HFFc6 (cell line): Measurements from ENCODE around the gene FBXW9. TPM values are rescaled to one million over a fixed set of nuclear protein-coding genes. Genes with fewer than 3 reads are reported as not detected.

ENCODE experiments used
- DNase-seq: peaks from one replicate; pipeline ENCODE4 v3.0.0-alpha.2; 2018
- H3K27ac Mint-ChIP-seq: 2 replicates; pipeline ENCODE4 v1.8.0; 2020; ENCODE audit warnings: mild to moderate bottlenecking, mixed read lengths
- H3K27me3 Mint-ChIP-seq: 2 replicates; pipeline ENCODE4 v1.8.0; 2021; ENCODE audit warnings: mild to moderate bottlenecking, moderate library complexity, mixed read lengths; ENCODE audit not compliant: insufficient read depth
- H3K36me3 Mint-ChIP-seq: 2 replicates; pipeline ENCODE4 v1.8.0; 2021; ENCODE audit warnings: low read depth, mixed read lengths
- H3K4me1 Mint-ChIP-seq: 2 replicates; pipeline ENCODE4 v1.8.0; 2020; ENCODE audit warnings: low read depth, mixed read lengths
- H3K4me3 Mint-ChIP-seq: 2 replicates; pipeline ENCODE4 v1.8.0; 2020; ENCODE audit warnings: mild to moderate bottlenecking, moderate library complexity, mixed read lengths
- H3K9me3 Mint-ChIP-seq: 2 replicates; pipeline ENCODE4 v1.8.0; 2020; ENCODE audit warnings: mild to moderate bottlenecking, mixed read lengths
- CTCF ChIP-seq: fragments of 200-600 bp; sonication (generic); IDR thresholded peaks from 2 replicates; pipeline ENCODE4 v1.5.0; 2021; ENCODE audit warnings: antibody characterized with exemption, mild to moderate bottlenecking
- total RNA-seq, 6 experiments: library from RNA; stranded (reverse); fragmentation: NEBNext Ultra II Directional; extraction: Animal tissue kit (Norgen Biotek cat#: 25700); gene quantifications; 2 replicates in 1 of 6; 3 replicates in 5 of 6; pipeline ENCODE4 v1.2.3, GENCODE V29; 2021

FBXW9 gene
- total RNA-seq, 6 experiments from 2014 or later, result 4.5 to 7.1 (median 5.4) TPM

GRCh38 chr19:12670159-12670928 lies 26.1 kb downstream of the FBXW9 start:
- DNase-seq, result no peak
- H3K27ac Mint-ChIP-seq, result peak overlapping the region; percentile 100
- H3K27me3 Mint-ChIP-seq, result peaks cover 4% of the 10 kb centered on the region
- peaks cover 45% of the 10 kb centered on the region for H3K4me1 Mint-ChIP-seq
- TF ChIP-seq CTCF, result no peak
- peaks cover 13% of the 10 kb centered on the region for H3K36me3 Mint-ChIP-seq
- no peaks in the 10 kb centered on the region for H3K9me3 Mint-ChIP-seq
- H3K4me3 Mint-ChIP-seq, result peak overlapping the region; percentile 95

GRCh38 chr19:12669270-12670158 lies 26.9 kb downstream of the FBXW9 start:
- peak; percentile 46 for TF ChIP-seq CTCF
- Mint-ChIP-seq H3K4me3 (peak overlapping the region; percentile 95), H3K36me3 (peaks cover 10% of the 10 kb centered on the region), H3K27me3 (peaks cover 4% of the 10 kb centered on the region; the same call in 1 of the 2 replicates), H3K27ac (peak overlapping the region; percentile 100), H3K9me3 (no peaks in the 10 kb centered on the region), H3K4me1 (peaks cover 45% of the 10 kb centered on the region)
- DNase-seq, result peak; percentile 68

- Mint-ChIP-seq H3K36me3 (peaks cover 7% of the 10 kb centered on the region), H3K9me3 (no peaks in the 10 kb centered on the region), H3K4me1 (peaks cover 45% of the 10 kb centered on the region), H3K27me3 (peaks cover 4% of the 10 kb centered on the region; the same call in 1 of the 2 replicates), H3K27ac (peak overlapping the region; percentile 100), H3K4me3 (peak overlapping the region; percentile 95)
- DNase-seq, result peak; percentile 72
- no peak for TF ChIP-seq CTCF
Observed at GRCh38 chr19:12668932-12669269, 27.5 kb downstream of the FBXW9 start.

- H3K27me3 Mint-ChIP-seq, result peaks cover 4% of the 10 kb centered on the region; the same call in 1 of the 2 replicates
- H3K4me3 Mint-ChIP-seq, result peak overlapping the region; percentile 95
- peaks cover 7% of the 10 kb centered on the region for H3K36me3 Mint-ChIP-seq
- H3K4me1 Mint-ChIP-seq, result peaks cover 45% of the 10 kb centered on the region
- no peak for DNase-seq
- no peak for TF ChIP-seq CTCF
- peak overlapping the region; percentile 100 for H3K27ac Mint-ChIP-seq
- H3K9me3 Mint-ChIP-seq, result no peaks in the 10 kb centered on the region
Observed at GRCh38 chr19:12668346-12668745, 28.1 kb downstream of the FBXW9 start.

- H3K27ac Mint-ChIP-seq, result peak overlapping the region; percentile 100
- peak overlapping the region; percentile 95 for H3K4me3 Mint-ChIP-seq
- TF ChIP-seq CTCF, result no peak
- H3K36me3 Mint-ChIP-seq, result peaks cover 12% of the 10 kb centered on the region
- H3K9me3 Mint-ChIP-seq, result no peaks in the 10 kb centered on the region
- peaks cover 4% of the 10 kb centered on the region; the same call in 1 of the 2 replicates for H3K27me3 Mint-ChIP-seq
- DNase-seq, result no peak
- H3K4me1 Mint-ChIP-seq, result peaks cover 45% of the 10 kb centered on the region
Observed at GRCh38 chr19:12667731-12668302, 28.6 kb downstream of the FBXW9 start.
